ENCODE data around the gene CCDC68.

Gene CCDC68

GRCh38 chr18:54957996-54958395, 1.3 kb downstream of the CCDC68 start:
- no peak for TF ChIP-seq POLR2AphosphoS5 (IDR thresholded peaks at IDR 0.05; ENCODE audit: low read depth, low read length)
- no peak for TF ChIP-seq FOXP2 (optimal IDR thresholded peaks at IDR 0.05; ENCODE audit: borderline replicate concordance, extremely low read depth, extremely low read length, insufficient read depth)
- TF ChIP-seq REST (IDR thresholded peaks at IDR 0.05; ENCODE audit: insufficient read depth in 1 of 2, low read depth in 2 of 2, low read length in 2 of 2), result no peak
- TF ChIP-seq TAF1 (IDR thresholded peaks at IDR 0.05; ENCODE audit: borderline replicate concordance, insufficient read depth, low read length), result no peak
- no peak for TF ChIP-seq SIN3A (IDR thresholded peaks at IDR 0.05; ENCODE audit: borderline replicate concordance, insufficient read depth, low read length)

- TF ChIP-seq REST (IDR thresholded peaks at IDR 0.05; ENCODE audit: insufficient read depth in 1 of 2, low read depth in 2 of 2, low read length in 2 of 2) (no peak), TAF1 (IDR thresholded peaks at IDR 0.05; ENCODE audit: borderline replicate concordance, insufficient read depth, low read length) (no peak)
Observed at GRCh38 chr18:54957296-54957832, 1.9 kb downstream of the CCDC68 start.

- TF ChIP-seq POLR2AphosphoS5 (IDR thresholded peaks at IDR 0.05; ENCODE audit: low read depth, low read length), result no peak
- TF ChIP-seq TAF1 (IDR thresholded peaks at IDR 0.05; ENCODE audit: borderline replicate concordance, insufficient read depth, low read length), result no peak
Observed at GRCh38 chr18:54956506-54956905, 2.8 kb downstream of the CCDC68 start.

GRCh38 chr18:54952026-54952425, 7.2 kb downstream of the CCDC68 start:
- no peak for TF ChIP-seq FOXP2 (optimal IDR thresholded peaks at IDR 0.05; ENCODE audit: borderline replicate concordance, extremely low read depth, extremely low read length, insufficient read depth)
- TF ChIP-seq SIN3A (IDR thresholded peaks at IDR 0.05; ENCODE audit: borderline replicate concordance, insufficient read depth, low read length), result no peak
- TF ChIP-seq TAF1 (IDR thresholded peaks at IDR 0.05; ENCODE audit: borderline replicate concordance, insufficient read depth, low read length), result no peak
- no peak for TF ChIP-seq POLR2AphosphoS5 (IDR thresholded peaks at IDR 0.05; ENCODE audit: low read depth, low read length)
- TF ChIP-seq REST (IDR thresholded peaks at IDR 0.05; ENCODE audit: insufficient read depth in 1 of 2, low read depth in 2 of 2, low read length in 2 of 2), result no peak

- TF ChIP-seq TAF1 (IDR thresholded peaks at IDR 0.05; ENCODE audit: borderline replicate concordance, insufficient read depth, low read length) (no peak), POLR2AphosphoS5 (IDR thresholded peaks at IDR 0.05; ENCODE audit: low read depth, low read length) (no peak), SIN3A (IDR thresholded peaks at IDR 0.05; ENCODE audit: borderline replicate concordance, insufficient read depth, low read length) (no peak), FOXP2 (optimal IDR thresholded peaks at IDR 0.05; ENCODE audit: borderline replicate concordance, extremely low read depth, extremely low read length, insufficient read depth) (no peak), REST (IDR thresholded peaks at IDR 0.05; ENCODE audit: insufficient read depth in 1 of 2, low read depth in 2 of 2, low read length in 2 of 2) (no peak)
Observed at GRCh38 chr18:54950221-54950620, 9.0 kb downstream of the CCDC68 start.

All from PFSK-1 (cell line).